ENCODE measurements around the gene SLC22A12.
"Not testable (repeated sequence)": the region's sequence is repeated elsewhere in the genome, so short reads cannot be mapped to it uniquely, and the experiment has no call there.

The SLC22A12 gene

DNA sequence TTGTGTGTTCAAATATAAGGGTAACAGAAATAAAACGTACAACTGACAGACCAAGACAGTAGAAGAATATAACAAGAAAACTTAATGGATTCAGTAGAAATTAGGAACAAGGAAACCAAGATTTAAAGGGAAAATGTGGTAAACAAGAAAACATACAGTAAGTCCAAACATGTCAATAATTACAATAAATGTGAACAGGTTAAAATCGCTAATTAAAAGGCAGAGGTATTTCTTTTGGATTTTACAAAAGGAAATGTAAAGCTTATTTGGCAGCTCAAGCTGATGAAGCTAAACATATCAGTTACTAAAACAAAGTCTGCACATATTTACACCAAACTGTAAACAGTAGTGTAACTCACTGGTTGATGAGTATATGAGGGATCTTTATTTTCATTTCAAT is 2.3 kb upstream of the SLC22A12 start:
- DNase-seq = no peak

DNA sequence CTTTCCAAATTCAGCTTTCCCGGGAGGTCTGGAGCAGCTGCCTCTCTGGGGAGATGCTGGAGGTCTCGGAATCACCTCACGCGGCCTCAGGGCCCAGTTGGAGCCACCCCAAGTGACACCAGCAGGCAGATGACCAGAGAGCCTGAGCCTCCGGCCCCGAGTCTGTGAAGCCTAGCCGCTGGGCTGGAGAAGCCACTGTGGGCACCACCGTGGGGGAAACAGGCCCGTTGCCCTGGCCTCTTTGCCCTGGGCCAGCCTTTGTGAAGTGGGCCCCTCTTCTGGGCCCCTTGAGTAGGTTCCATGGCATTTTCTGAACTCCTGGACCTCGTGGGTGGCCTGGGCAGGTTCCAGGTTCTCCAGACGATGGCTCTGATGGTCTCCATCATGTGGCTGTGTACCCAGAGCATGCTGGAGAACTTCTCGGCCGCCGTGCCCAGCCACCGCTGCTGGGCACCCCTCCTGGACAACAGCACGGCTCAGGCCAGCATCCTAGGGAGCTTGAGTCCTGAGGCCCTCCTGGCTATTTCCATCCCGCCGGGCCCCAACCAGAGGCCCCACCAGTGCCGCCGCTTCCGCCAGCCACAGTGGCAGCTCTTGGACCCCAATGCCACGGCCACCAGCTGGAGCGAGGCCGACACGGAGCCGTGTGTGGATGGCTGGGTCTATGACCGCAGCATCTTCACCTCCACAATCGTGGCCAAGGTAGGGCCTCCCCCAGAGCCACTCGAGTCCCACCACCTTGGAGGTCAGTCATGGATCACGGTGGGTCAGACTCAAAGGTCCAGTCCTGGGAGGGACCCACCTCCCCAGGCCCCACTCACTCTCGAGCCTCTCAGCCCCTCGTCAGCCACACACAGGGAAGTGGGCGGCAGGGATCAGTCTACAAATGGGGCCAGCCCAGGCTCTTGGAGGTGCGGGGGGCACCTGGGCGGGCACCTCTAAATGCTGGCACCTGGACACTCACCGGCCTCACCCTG is 525 bp downstream of the SLC22A12 start:
- no peak for DNase-seq

DNA sequence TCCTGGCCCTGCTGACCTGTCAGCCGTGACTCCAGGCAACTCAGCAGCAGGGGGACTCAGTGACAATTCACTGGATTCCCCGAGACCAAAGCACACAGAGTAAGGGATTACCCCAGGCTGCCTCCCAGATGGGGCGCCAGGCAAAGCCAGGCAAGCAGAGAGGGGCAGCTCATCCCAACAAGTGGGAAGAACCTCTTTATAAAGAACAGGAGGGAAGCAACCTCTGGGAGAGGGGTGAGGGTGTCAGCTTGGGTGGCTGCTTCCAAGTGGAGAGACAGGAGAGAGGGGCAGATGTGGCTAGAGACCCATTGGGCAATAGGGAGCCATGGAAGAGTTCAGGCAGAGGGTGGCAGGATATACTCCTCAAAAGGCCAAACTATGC is 1.2 kb downstream of the SLC22A12 start:
- DNase-seq = no peak

DNA sequence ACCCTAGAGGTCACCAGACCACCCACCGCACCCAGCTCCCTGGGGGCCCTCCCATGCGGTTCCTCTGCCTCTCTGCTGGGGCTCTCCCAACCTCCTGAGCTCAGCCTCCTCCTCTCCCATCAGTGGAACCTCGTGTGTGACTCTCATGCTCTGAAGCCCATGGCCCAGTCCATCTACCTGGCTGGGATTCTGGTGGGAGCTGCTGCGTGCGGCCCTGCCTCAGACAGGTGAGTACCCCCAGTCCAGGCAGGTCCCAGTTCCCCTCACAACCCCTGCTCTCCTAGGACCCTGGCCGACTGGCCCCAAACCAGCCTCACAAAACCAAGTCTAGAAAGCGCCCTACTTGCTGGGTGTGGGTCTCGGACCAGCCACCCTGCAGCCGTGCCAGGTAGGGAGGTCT is 1.6 kb downstream of the SLC22A12 start:
- no peak for DNase-seq

DNA sequence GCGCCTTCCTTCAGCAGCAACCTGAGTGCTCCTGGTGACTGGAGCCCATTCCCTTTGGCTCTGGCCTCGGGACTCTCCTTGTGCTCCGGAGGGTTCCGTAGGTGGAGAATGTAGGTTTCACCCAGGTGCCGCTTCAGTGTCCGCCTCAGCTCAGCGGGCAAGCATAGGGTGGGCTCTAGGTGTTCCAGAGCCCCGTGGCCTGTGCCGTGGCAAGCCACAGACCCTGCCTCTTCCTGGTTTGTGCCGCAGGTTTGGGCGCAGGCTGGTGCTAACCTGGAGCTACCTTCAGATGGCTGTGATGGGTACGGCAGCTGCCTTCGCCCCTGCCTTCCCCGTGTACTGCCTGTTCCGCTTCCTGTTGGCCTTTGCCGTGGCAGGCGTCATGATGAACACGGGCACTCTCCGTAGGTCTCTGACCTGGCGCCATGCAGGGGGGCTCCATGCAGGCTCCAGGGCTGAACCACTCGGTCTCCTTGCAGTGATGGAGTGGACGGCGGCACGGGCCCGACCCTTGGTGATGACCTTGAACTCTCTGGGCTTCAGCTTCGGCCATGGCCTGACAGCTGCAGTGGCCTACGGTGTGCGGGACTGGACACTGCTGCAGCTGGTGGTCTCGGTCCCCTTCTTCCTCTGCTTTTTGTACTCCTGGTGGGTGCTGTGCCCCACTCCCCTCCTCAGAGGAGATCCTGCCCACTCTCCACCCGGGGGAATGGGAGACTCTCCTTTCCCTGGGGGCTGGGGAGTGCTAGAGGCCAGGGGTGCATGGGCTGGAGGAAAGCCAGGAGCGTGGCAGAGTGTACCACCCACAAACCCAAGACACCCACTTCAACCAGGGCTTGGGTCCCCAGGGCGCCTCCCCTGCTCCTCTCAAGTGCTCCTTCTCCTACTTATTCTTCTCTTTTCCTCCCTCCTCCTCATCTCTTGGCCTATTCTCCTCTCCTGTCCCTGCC is 2.4 kb downstream of the SLC22A12 start:
- DNase-seq = no peak

DNA sequence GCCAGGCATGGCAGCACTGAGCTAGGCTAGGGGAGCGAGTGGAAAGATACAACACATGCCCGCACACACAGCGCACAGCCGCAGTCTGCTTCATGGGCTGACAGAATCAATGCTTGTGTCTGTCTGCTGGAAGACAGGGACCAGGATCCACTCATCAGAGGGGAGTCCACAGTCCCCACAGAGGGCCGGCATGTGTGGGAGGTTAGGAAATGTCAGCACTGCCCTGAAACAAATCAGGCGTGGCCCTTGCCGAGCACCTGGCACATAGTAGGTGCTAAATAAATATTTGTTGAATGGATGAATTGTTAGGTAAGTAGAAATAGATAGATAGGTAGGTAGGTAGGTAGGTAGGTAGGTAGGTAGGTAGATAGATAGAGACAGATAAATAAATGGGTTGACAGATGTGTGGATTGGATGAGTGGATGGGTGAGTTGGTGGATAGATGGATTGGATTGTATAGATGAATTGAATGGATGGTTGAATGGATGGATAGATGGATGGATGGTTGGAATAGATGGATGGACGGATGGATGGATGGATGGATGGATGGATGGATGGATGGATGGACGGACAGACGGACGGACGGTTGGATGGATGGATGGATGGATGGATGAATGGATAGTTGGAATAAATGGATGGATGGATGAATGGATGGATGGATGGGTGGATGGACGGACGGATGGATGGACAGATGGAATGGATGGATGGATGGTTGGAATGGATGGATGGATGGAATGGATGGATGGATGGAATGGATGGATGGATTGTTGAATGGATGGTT is 3.3 kb downstream of the SLC22A12 start:
- DNase-seq = no peak

DNA sequence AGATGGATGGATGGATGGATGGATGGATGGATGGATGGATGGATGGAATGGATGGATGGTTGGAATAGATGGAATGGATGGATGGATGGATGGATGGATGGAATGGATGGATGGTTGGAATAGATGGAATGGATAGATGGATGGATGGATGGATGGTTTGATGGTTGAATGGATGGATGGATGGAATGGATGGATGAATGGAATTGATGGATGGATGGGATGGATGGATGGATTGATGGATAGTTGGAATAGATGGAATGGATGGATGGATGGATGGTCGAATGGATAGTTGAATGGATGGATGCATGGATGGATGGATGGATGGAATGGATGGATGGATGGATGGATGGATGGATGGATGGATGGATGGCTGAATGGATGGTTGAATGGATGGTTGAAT is 4.9 kb downstream of the SLC22A12 start:
- not testable (repeated sequence) for DNase-seq

DNA sequence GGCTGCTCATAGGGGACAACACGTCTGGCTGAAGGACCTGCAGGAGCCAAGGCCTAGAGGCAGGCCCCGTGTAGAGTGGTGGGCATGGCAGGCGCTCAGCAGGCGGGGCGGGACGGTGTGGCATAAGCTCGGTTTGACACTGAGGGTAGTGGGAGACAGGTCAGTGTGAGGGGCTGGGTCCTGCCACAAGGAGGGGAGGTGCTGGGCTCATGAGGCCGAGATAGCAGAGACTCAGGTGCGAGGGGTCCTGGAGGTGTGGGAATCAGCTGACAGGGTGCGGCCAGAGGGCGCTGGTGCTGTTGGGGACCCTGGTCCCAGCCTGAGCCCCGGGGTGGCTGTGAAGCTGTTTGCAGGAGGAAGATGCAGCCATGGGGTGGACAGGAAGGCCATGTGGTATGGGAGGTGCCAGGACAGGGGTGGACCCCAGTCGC is 6.7 kb downstream of the SLC22A12 start:
- no peak for DNase-seq

DNA sequence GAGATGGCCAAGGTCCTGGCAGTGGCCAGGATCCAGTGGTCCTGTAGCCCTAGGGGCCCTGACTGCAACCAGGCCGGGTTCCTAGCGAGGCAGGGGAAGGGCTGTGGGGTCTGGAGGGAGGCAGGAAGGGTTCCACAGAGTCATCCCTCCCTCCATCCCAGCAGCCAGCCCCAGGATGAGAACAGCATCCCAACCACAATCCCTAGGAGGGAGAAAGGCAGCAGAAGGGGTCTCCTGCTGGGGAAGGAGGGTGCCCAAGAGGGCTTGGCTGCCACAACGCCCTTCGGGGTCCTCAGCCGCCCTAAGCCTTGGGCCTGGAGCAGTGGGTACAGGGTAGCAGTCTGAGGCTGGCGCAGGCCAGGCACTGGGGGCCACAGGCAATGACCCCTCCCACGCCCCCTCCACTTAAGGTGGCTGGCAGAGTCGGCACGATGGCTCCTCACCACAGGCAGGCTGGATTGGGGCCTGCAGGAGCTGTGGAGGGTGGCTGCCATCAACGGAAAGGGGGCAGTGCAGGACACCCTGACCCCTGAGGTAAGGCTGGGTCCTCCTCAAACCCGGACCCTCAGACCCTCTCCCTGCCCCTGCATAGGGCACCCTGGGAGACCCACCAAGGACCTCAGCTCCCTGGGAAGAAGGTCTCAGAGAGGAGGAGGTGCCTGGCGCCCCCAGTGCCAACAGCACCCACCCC is 7.2 kb downstream of the SLC22A12 start:
- DNase-seq = no peak

DNA sequence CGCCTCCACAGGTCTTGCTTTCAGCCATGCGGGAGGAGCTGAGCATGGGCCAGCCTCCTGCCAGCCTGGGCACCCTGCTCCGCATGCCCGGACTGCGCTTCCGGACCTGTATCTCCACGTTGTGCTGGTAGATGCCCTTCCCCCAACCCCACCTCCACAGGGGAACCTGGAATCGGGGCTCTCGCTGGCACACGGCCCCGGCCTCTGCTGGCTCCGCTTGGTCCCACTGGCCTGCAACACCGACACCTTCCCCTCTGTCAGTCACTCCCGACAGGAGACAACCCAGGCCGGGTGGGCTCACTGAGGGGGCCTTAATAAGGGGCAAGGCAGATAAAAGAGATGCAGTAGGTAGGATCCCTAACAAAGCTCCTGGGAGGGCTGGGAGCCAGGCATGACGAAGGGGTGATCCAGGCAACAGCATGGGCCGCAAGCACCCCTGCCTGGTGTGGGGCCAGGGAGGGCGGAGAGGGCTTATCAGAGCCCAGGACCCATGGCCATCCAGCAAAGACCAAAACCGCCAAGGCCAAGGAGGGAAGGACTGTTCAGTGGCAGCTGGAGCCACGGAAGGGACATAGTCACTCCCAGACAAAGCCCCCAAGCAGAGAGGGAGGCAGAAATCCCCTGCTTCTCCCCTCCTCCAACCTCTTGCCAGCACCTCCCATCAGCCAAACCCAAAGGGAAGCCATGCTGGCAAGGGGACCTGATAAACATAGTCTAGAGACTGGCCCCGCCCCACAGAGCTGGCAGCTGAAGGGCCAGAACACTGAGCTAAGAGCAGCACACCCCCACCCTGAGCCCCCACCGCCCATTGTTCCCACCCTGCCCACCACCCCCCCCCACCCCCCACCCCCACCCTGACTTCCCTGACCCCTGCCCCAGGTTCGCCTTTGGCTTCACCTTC is 8.0 kb downstream of the SLC22A12 start:
- no peak for DNase-seq

DNA sequence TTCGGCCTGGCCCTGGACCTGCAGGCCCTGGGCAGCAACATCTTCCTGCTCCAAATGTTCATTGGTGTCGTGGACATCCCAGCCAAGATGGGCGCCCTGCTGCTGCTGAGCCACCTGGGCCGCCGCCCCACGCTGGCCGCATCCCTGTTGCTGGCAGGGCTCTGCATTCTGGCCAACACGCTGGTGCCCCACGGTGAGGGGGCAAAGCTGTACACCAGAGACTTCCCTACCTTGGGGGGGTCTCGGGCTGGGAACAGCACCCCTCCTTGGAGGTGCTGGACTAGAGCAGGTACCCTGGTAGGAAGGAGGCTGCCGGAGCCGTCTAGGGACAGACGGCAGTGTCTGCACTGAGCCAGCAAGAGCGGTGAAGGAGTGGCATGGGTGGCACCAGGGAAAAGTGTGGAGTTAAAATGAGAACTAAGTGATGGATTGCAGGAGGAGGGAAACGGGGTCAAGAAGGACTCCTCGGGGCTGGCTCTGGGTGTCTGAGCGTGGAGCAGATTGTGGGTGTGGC is 8.7 kb downstream of the SLC22A12 start:
- DNase-seq = no peak

DNA sequence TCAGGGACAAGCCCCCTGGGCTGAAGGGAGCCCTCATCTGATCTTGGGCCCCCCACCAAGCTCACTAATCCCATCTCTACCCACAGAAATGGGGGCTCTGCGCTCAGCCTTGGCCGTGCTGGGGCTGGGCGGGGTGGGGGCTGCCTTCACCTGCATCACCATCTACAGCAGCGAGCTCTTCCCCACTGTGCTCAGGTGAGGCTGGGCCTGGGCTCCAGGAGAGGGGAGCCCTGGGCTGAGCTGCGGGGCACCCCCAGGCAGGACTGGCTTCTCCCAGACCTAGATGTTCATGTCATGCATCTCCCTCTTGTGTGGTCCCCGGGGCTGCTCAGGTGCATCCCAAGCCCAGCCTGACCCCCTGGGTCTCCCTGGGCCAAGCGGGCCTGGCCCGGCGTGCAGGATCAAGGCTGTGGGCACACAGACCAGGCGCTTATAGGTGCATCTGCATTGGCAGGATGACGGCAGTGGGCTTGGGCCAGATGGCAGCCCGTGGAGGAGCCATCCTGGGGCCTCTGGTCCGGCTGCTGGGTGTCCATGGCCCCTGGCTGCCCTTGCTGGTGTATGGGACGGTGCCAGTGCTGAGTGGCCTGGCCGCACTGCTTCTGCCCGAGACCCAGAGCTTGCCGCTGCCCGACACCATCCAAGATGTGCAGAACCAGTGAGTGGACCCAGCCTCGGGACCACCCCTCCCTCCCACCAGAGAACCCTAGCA is 9.4 kb downstream of the SLC22A12 start:
- no peak for DNase-seq

DNA sequence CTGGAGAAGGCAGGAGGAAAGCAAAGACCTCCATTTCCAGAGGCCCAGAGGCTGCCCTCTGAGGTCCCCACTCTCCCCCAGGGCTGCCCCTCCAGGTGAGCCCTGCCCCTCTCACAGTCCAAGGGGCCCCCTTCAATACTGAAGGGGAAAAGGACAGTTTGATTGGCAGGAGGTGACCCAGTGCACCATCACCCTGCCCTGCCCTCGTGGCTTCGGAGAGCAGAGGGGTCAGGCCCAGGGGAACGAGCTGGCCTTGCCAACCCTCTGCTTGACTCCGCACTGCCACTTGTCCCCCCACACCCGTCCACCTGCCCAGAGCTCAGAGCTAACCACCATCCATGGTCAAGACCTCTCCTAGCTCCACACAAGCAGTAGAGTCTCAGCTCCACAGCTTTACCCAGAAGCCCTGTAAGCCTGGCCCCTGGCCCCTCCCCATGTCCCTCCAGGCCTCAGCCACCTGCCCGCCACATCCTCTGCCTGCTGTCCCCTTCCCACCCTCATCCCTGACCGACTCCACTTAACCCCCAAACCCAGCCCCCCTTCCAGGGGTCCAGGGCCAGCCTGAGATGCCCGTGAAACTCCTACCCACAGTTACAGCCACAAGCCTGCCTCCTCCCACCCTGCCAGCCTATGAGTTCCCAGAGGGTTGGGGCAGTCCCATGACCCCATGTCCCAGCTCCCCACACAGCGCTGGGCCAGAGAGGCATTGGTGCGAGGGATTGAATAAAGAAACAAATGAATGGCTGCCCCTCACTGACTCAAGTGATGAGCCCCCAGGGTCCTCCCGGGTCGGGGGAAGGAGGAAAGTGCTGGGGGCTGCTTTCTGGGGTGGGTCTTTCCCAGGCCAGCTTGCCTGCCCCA is 10.8 kb downstream of the SLC22A12 start:
- DNase-seq = no peak

DNA sequence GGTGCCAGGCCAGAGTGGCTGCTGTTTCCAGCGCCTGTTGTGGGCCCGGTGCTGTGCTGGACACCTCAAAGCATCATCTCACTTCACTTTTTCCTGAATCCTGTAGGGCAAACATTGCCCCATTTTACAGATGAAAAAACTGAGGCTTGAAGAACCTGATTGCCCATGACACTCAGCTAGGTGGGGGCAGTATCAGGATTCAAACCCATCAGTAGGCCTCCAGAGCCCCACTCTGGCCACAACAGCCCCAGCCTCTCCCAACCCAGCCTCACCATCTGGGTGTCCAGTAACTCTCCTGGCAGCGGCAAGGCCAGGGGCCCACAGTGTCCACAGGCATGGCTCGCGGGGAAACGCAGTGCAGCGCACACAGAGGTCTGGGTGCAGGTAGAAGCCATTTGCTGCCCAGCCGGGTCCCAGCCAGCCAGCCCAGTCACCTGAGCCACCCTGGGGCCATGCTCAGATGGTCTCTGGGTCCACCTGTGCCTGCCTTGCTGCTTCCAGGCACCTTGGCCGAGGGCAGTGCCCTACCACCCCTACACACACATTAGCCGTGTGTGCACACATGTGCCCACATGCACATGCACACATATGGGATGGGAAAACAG is 11.5 kb downstream of the SLC22A12 start:
- no peak for DNase-seq

DNA sequence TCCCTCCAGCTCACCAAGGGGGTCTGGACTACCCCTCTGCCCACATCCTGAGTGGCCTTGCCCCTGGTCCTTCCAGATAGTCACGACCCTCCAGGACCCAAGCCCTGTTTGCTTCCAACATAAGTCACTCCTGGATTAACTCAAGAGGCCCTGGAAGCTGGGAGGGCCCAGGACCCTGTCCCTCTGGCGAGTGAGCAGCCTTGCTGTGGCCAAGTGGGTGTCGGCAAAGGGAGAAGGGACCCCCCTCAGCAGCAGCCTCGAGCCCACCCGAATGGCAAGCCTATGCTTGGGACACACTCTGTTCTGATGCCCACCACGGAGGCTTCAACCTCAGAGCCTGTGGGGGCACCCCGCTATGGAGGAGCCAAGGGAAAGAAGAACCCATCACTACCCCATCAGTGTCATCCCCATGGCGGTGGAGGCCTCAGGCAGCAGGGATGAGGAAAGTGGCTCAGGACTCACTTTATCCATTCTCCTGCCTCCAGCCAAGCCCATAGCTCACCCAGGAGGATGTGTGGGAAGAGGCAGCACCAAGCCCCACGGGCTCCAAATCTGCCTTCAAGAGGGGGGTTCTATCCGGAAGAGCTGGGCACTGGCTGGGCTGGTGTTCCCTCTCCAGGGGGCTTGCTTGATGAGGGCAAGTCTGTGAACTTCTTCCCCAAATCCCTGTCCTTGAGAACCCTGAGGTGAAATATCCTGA is 12.5 kb downstream of the SLC22A12 start:
- DNase-seq = no peak

DNA sequence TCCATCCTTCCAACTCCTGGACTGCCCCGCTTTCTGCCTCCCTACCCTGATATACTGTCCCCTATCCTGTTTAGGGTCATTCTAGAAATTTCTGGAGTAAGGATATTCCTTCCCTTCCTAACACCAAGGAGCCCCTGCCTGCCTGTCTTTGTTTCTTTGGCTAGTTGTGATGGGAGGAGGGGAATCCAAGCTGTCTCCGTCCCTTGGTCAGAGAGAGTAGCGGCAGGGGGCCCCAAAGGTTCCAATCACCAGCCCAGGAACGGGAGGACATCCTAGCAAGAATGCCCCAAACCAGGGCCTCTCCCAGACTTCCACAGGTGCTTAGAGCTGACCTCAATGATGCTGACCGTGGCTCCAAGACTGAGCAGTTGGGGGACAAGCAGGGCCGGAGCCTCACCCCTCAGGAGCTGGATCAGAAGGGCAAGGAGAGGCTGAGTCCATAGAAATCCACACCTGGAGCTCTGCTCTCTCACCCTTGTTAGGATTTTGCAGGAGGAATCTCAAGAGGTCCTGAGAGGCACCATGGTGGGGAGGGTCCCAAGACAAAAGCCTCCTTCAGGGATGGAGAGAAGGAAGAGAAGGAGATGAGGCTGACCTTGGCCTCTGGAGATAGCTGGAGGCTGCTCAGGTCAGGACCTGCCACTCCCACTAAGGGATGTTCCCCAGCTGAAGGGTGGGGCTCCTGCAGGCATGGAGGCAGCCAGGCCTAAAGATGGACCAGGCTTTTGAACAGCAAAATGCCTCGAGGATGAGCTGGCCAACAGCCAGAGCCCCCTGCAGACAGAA is 13.6 kb downstream of the SLC22A12 start:
- peak in 1 of 14 donors; percentile 45 for DNase-seq

DNA sequence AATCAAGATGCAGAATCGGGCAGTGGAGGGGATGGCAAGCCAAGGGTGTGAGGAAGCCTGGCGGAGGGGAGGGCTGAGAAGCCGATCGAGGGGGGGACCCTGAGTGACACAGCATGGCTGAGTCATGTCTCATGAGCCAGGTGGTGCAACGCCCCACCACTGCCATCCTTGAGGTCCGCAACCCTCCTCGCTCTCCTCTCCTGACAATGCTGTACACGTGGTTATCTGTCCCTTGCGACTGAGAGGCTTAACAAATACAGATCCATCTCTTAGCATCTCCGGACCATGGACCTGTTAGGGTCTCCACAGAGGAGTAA is 14.2 kb downstream of the SLC22A12 start:
- DNase-seq = no peak
